HCT116 (cell line): ENCODE measurements around the gene CATSPERE. TPM values are rescaled to one million over a fixed set of nuclear protein-coding genes. Genes with fewer than 3 reads are reported as not detected.
A peak's percentile ranks its signal among the peaks of the same experiment; 100 is the strongest.

Experiments
- ATAC-seq: fragments of 200-7000 bp; cut with Tn5 transposase; 2 replicates; pipeline ENCODE4 v1.9.1; 2020; ENCODE audit warnings: mild to moderate bottlenecking, moderate library complexity
- BruUV-seq: library from RNA; stranded (reverse); fragments of 400-500 nt; replicated peaks from 2 replicates; lab custom pipeline; 2021; lab: Mats Ljungman, UMichigan
- CTCF ChIA-PET: fragments of 300-600 bp; sonication (Branson Sonifier 250); formaldehyde crosslinking; loops from one replicate; lab custom pipeline; 2021; ENCODE audit warnings: antibody characterized with exemption; lab: Charles Lee
- POLR2A ChIA-PET: fragments of 300-600, 350-600 bp; sonication (Branson Sonifier 250); formaldehyde crosslinking; loops from one replicate; lab custom pipeline; 2021; ENCODE audit warnings: antibody characterized with exemption; lab: Charles Lee
- RAD21 ChIA-PET, 2 experiments: fragments of 300-600 bp; sonication (Branson Sonifier 250); formaldehyde crosslinking; loops; one replicate each; lab custom pipeline; 2023; ENCODE audit warnings: low total read pairs in 2 of 2; ENCODE audit not compliant: uncharacterized antibody in 2 of 2, unreplicated experiment in 2 of 2, low non-redundant PET in 1 of 2; lab: Charles Lee
- DNase-seq: peaks from one replicate; pipeline ENCODE4 v3.0.0-alpha.2; 2010; ENCODE audit warnings: low read depth, low spot score
- H2AFZ ChIP-seq: fragments of 200-600 bp; shearing (Covaris generic), sonication (generic); 2 replicates; pipeline ENCODE4 v1.6.1; 2017; ENCODE audit warnings: low read depth, mixed run types, mixed read lengths, antibody characterized with exemption, low read length; ENCODE audit not compliant: poor library complexity, severe bottlenecking
- H3K27ac ChIP-seq: 2 replicates; pipeline ENCODE4 v1.5.1; 2012; ENCODE audit warnings: low read depth, low read length
- H3K27me3 ChIP-seq: fragments of 200-600 bp; sonication (generic); 2 replicates; pipeline ENCODE4 v1.6.1; 2016; ENCODE audit warnings: mixed run types, low read length, mixed read lengths; ENCODE audit not compliant: insufficient read depth
- H3K36me3 ChIP-seq, 2 experiments: fragments of 200-500 bp in 1 of 2; fragments of 200-600 bp in 1 of 2; sonication (Bioruptor generic) in 1 of 2; sonication (generic) in 1 of 2; 2 replicates each; pipeline versions ENCODE4 v1.5.1 to v1.6.1; 2014 to 2016; ENCODE audit warnings: low read length in 2 of 2, inconsistent platforms in 1 of 2, mixed read lengths in 1 of 2, mixed run types in 1 of 2; ENCODE audit not compliant: insufficient read depth in 2 of 2, control insufficient read depth in 1 of 2
- H3K4me1 ChIP-seq, 2 experiments: fragments of 200-600 bp in 1 of 2; sonication (generic) in 1 of 2; 2 replicates each; pipeline versions ENCODE4 v1.5.1 to v1.6.1; 2012 to 2017; ENCODE audit warnings: low read length in 2 of 2, inconsistent platforms in 1 of 2, mild to moderate bottlenecking in 1 of 2, mixed read lengths in 1 of 2, mixed run types in 1 of 2, moderate library complexity in 1 of 2; ENCODE audit not compliant: insufficient read depth in 2 of 2, control insufficient read depth in 1 of 2
- H3K4me2 ChIP-seq: fragments of 200-600 bp; sonication (generic); 2 replicates; pipeline ENCODE4 v1.6.1; 2017; ENCODE audit warnings: mixed run types, low read length, mixed read lengths
- H3K4me3 ChIP-seq, 2 experiments: fragments of 200-600 bp in 1 of 2; sonication (generic) in 1 of 2; replicated peaks in 1 of 2; 2 replicates each; pipeline ENCODE4 v1.5.1; 2011 to 2016; ENCODE audit warnings: low read length in 2 of 2, control low read depth in 1 of 2, low read depth in 1 of 2, mild to moderate bottlenecking in 1 of 2, mixed read lengths in 1 of 2, mixed run types in 1 of 2
- H3K79me2 ChIP-seq: fragments of 200-600 bp; sonication (generic); 2 replicates; pipeline ENCODE4 v1.6.1; 2017; ENCODE audit warnings: mild to moderate bottlenecking, mixed run types, low read length, moderate library complexity, mixed read lengths; ENCODE audit not compliant: insufficient read depth
- H3K9ac ChIP-seq: fragments of 200-600 bp; sonication (generic); 2 replicates; pipeline ENCODE4 v1.6.1; 2016; ENCODE audit warnings: low read length, mixed read lengths
- H3K9me2 ChIP-seq: fragments of 200-600 bp; sonication (generic), shearing (Covaris generic); 2 replicates; pipeline ENCODE4 v1.6.1; 2017; ENCODE audit warnings: mixed run types, mild to moderate bottlenecking, moderate library complexity; ENCODE audit not compliant: insufficient read depth
- H3K9me3 ChIP-seq, 2 experiments: fragments of 200-500 bp in 1 of 2; fragments of 200-600 bp in 1 of 2; sonication (Bioruptor generic) in 1 of 2; sonication (generic) in 1 of 2; 2 replicates each; pipeline ENCODE4 v1.6.1; 2014 to 2017; ENCODE audit warnings: low read length in 2 of 2, mixed read lengths in 2 of 2, inconsistent platforms in 1 of 2, low read depth in 1 of 2, mild to moderate bottlenecking in 1 of 2, mixed run types in 1 of 2, moderate library complexity in 1 of 2; ENCODE audit not compliant: control insufficient read depth in 1 of 2, insufficient read depth in 1 of 2
- H4K20me1 ChIP-seq: fragments of 200-600 bp; sonication (generic), shearing (Covaris generic); 2 replicates; pipeline ENCODE4 v1.6.1; 2017; ENCODE audit warnings: mixed run types, mild to moderate bottlenecking, moderate library complexity; ENCODE audit not compliant: insufficient read depth
- CBX3 ChIP-seq: IDR thresholded peaks from 2 replicates; pipeline ENCODE4 v1.6.1; 2012; ENCODE audit warnings: low read depth
- CEBPB ChIP-seq: IDR thresholded peaks from 2 replicates; pipeline ENCODE4 v1.6.1; 2012; ENCODE audit warnings: low read depth
- EGR1 ChIP-seq: IDR thresholded peaks from 2 replicates; pipeline ENCODE4 v1.6.1; 2012; ENCODE audit warnings: low read depth
- ELF1 ChIP-seq: IDR thresholded peaks from 2 replicates; pipeline ENCODE4 v1.6.1; 2012; ENCODE audit warnings: low read depth, borderline replicate concordance
- EZH2 ChIP-seq: fragments of 200-600 bp; sonication (generic); IDR thresholded peaks from 2 replicates; pipeline ENCODE4 v1.6.1; 2017; ENCODE audit warnings: antibody characterized with exemption, mixed run types
- EZH2phosphoT487 ChIP-seq: fragments of 200-600 bp; IDR thresholded peaks from 2 replicates; pipeline ENCODE4 v1.6.1; 2018; ENCODE audit warnings: antibody characterized with exemption, borderline replicate concordance
- POLR2A ChIP-seq: IDR thresholded peaks from 2 replicates; pipeline ENCODE4 v1.7.0; 2011; ENCODE audit warnings: borderline replicate concordance; ENCODE audit not compliant: insufficient read depth, insufficient read length; ENCODE audit errors: extremely low read depth
- RAD21 ChIP-seq: IDR thresholded peaks from 2 replicates; pipeline ENCODE4 v1.6.1; 2012; ENCODE audit warnings: low read depth, mild to moderate bottlenecking
- YY1 ChIP-seq: IDR thresholded peaks from 2 replicates; pipeline ENCODE4 v1.6.1; 2011; ENCODE audit warnings: low read length, low read depth, moderate library complexity, mild to moderate bottlenecking; ENCODE audit not compliant: insufficient replicate concordance; ENCODE audit errors: extremely low read depth
- intact Hi-C: fragments of 100-400 bp; cut with micrococcal nuclease; formaldehyde crosslinking; loops from 2 replicates; pipeline ENCODE4 v1.10.0; 2022
- total RNA-seq: library from RNA; stranded (reverse); gene quantifications from one replicate; pipeline ENCODE4 v1.2.1, GENCODE V29; 2021; ENCODE audit not compliant: unreplicated experiment
- TF ChIP-seq, protein P1 (sequence below): IDR thresholded peaks from 2 replicates; pipeline ENCODE4 v1.6.1; 2012
- TF ChIP-seq, protein P2 (sequence below), 3 experiments: fragments of 200-600 bp in 1 of 3; sonication (generic) in 1 of 3; IDR thresholded peaks in 2 of 3; conservative IDR thresholded peaks in 1 of 3; 2 replicates each; pipeline ENCODE4 v1.5.1; 2012 to 2017; ENCODE audit warnings: low read depth in 2 of 3, low read length in 2 of 3, antibody characterized with exemption in 1 of 3, borderline replicate concordance in 1 of 3, control low read depth in 1 of 3, mild to moderate bottlenecking in 1 of 3, mixed read lengths in 1 of 3, mixed run types in 1 of 3, moderate library complexity in 1 of 3; ENCODE audit not compliant: insufficient read depth in 1 of 3
- TF ChIP-seq, protein P3 (sequence below): IDR thresholded peaks from 2 replicates; pipeline ENCODE4 v1.6.1; 2011; ENCODE audit warnings: mild to moderate bottlenecking, low read length, moderate library complexity; ENCODE audit not compliant: insufficient replicate concordance; ENCODE audit errors: extremely low read depth

The CATSPERE gene
- total RNA-seq, 1 experiment from 2014 or later: 0.34 TPM

DNA sequence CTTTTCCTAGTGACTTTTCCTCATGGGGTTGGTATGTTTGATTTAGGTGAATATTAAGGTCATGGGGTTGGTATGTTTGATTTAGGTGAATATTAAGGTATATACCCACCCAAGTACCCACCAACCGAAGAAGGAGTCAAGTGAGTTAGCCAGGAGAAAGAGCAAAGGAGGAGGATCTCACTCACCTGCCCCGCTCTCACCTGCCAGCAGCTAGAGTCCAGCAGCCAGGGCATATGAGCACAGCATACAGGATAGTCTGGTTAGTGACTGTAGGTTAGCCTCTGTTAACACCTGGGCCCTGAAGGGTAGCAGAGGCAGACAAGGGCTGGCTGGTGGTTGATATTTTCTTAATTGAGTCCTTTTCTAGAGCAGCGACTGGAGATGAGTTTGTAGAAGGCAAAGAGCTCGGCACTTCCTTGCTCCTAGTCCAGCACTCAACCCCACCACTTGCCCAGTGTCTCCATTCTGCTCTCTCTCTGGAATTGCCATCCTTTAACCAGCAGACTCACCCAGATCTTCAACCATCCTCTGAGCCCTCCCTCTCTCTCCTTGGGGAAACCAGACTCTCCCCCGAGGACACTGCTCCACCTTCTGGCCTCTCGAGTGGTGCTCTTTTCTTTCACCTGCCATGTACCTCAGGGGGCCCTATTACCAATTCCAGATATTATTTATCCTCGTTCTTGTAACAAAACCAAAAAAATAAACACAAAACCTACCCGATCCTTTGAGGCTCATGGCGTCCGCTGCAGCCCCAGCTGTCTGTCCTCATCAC lies 175.6 kb downstream of the CATSPERE start:
- H3K9ac ChIP-seq: no peak overlapping the region
- ChIA-PET POLR2A (no interaction called here), CTCF (no interaction called here), RAD21 (no interaction called here)
- H3K4me2 ChIP-seq: no peak overlapping the region
- no peaks in the 10 kb centered on the region for H3K79me2 ChIP-seq
- H3K36me3 ChIP-seq: no peaks in the 10 kb centered on the region
- H3K4me1 ChIP-seq: no peaks in the 10 kb centered on the region
- no peak overlapping the region for H2AFZ ChIP-seq
- H3K9me2 ChIP-seq: no peaks in the 10 kb centered on the region
- no TSS peak for BruUV-seq
- H3K27ac ChIP-seq: no peak overlapping the region
- intact Hi-C loops: no loop called here
- no peaks in the 10 kb centered on the region for H3K27me3 ChIP-seq
- H4K20me1 ChIP-seq: no peaks in the 10 kb centered on the region
- H3K9me3 ChIP-seq: no peaks in the 10 kb centered on the region
- no peak for TF ChIP-seq EZH2phosphoT487
- TF ChIP-seq RAD21: peak; percentile 17; the same call in 1 of the 2 replicates
- no peak for TF ChIP-seq EGR1
- TF ChIP-seq, protein P1, sequence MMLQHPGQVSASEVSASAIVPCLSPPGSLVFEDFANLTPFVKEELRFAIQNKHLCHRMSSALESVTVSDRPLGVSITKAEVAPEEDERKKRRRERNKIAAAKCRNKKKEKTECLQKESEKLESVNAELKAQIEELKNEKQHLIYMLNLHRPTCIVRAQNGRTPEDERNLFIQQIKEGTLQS: no peak
- TF ChIP-seq, all 23 proteins: peak for 1
- no peak overlapping the region for H3K4me3 ChIP-seq
- ATAC-seq (no peak), DNase-seq (no peak)

DNA sequence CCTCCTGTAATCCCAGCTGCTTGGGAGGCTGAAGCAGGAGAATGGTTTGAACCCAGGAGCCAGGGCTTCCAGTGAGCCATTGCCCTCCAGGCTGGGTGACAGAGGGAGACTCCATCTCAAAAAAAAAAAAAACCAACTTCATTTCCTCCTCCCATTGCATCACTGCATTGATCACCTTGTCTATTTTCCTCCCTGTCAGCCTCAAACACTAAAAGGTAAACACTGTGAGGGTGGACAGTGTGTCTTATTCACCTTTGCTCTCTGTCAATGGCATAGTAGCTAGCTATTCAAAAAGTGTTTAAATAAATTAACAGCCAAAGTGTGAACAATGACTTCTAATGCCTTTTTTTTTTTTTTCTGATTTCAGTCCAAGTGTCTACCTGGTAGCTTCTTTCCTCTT lies 178.5 kb downstream of the CATSPERE start:
- CTCF ChIA-PET: interaction anchor here (1.3 kb wide), 1 partner anchor 35 kb away, joined by 3 read pairs; no protein-coding TSS in a partner anchor
- BruUV-seq: no TSS peak
- POLR2A ChIA-PET: no interaction called here
- Histone ChIP-seq H3K4me2 (no peak overlapping the region), H3K27me3 (no peaks in the 10 kb centered on the region), H3K4me3 (no peak overlapping the region), H3K79me2 (no peaks in the 10 kb centered on the region), H4K20me1 (no peaks in the 10 kb centered on the region), H3K9ac (no peak overlapping the region), H2AFZ (no peak overlapping the region), H3K36me3 (no peaks in the 10 kb centered on the region), H3K4me1 (no peaks in the 10 kb centered on the region), H3K27ac (no peak overlapping the region), H3K9me2 (no peaks in the 10 kb centered on the region), H3K9me3 (no peaks in the 10 kb centered on the region)
- no peak for DNase-seq
- intact Hi-C loops: no loop called here
- ATAC-seq: no peak
- RAD21 ChIA-PET: no interaction called here
- TF ChIP-seq CBX3: no peak
- no peak for TF ChIP-seq POLR2A
- no peak for TF ChIP-seq YY1
- TF ChIP-seq, protein P2, sequence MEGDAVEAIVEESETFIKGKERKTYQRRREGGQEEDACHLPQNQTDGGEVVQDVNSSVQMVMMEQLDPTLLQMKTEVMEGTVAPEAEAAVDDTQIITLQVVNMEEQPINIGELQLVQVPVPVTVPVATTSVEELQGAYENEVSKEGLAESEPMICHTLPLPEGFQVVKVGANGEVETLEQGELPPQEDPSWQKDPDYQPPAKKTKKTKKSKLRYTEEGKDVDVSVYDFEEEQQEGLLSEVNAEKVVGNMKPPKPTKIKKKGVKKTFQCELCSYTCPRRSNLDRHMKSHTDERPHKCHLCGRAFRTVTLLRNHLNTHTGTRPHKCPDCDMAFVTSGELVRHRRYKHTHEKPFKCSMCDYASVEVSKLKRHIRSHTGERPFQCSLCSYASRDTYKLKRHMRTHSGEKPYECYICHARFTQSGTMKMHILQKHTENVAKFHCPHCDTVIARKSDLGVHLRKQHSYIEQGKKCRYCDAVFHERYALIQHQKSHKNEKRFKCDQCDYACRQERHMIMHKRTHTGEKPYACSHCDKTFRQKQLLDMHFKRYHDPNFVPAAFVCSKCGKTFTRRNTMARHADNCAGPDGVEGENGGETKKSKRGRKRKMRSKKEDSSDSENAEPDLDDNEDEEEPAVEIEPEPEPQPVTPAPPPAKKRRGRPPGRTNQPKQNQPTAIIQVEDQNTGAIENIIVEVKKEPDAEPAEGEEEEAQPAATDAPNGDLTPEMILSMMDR (IDR thresholded peaks at IDR 0.05 in 2 of 3, conservative IDR thresholded peaks at IDR 0.05 in 1 of 3; ENCODE audit: borderline replicate concordance in 1 of 3, insufficient read depth in 1 of 3, low read depth in 2 of 3, low read length in 2 of 3): no peak
- TF ChIP-seq CEBPB: no peak
- no peak for TF ChIP-seq EZH2
- TF ChIP-seq ELF1: no peak
- TF ChIP-seq, protein P3, sequence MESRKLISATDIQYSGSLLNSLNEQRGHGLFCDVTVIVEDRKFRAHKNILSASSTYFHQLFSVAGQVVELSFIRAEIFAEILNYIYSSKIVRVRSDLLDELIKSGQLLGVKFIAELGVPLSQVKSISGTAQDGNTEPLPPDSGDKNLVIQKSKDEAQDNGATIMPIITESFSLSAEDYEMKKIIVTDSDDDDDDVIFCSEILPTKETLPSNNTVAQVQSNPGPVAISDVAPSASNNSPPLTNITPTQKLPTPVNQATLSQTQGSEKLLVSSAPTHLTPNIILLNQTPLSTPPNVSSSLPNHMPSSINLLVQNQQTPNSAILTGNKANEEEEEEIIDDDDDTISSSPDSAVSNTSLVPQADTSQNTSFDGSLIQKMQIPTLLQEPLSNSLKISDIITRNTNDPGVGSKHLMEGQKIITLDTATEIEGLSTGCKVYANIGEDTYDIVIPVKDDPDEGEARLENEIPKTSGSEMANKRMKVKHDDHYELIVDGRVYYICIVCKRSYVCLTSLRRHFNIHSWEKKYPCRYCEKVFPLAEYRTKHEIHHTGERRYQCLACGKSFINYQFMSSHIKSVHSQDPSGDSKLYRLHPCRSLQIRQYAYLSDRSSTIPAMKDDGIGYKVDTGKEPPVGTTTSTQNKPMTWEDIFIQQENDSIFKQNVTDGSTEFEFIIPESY: no peak
